NCI-H1436 treated with DMSO at 0.1 percent for 48 hours (cell line): ENCODE measurements around the gene PBRM1.
"Not testable (repeated sequence)": the region's sequence is repeated elsewhere in the genome, so short reads cannot be mapped to it uniquely, and the experiment has no call there.

ENCODE experiments used
- DNase-seq: peaks from one replicate; lab custom pipeline; 2025; lab: John Stamatoyannopoulos, UW

PBRM1 gene

GRCh38 chr3:52704611-52705437 lies 19.1 kb upstream of the PBRM1 start:
- DNase-seq, result no peak

DNA sequence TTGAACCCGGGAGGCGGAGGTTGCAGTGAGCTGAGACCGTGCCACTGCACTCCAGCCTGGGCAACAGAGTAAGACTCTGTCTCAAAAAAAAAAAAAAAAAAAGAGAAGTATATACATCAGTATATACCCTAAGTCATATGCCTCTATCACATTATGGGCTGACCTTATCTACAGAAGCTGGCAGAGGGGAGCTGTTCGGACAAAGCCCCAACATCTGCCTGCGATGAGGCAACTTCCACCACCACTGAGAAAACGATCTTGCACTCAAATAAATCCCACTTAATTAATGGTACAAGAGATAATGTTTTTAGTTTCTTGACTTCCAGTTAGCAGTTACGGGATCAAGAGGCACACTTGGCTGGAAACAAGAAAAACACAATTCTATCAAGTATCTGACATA lies 17.6 kb upstream of the PBRM1 start:
- no peak for DNase-seq

DNA sequence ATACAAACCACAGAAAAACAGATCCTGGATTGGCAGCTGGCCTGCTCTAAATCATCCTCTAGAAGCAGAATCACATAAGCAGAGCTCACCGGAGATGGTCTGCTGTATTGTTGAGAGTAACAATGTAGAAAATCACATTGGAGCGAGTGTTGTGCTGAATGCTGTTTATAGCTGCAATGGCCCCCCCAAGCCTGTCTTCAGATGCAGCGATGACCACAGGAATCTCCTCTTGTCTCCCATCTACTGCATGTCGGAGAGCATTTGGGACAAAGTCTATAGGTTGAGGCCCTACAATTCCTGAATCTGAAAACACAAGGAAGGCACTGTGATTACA lies 11.9 kb upstream of the PBRM1 start:
- no peak for DNase-seq

- no peak for DNase-seq
Measured at GRCh38 chr3:52696830-52697631, 11.3 kb upstream of the PBRM1 start.

DNA sequence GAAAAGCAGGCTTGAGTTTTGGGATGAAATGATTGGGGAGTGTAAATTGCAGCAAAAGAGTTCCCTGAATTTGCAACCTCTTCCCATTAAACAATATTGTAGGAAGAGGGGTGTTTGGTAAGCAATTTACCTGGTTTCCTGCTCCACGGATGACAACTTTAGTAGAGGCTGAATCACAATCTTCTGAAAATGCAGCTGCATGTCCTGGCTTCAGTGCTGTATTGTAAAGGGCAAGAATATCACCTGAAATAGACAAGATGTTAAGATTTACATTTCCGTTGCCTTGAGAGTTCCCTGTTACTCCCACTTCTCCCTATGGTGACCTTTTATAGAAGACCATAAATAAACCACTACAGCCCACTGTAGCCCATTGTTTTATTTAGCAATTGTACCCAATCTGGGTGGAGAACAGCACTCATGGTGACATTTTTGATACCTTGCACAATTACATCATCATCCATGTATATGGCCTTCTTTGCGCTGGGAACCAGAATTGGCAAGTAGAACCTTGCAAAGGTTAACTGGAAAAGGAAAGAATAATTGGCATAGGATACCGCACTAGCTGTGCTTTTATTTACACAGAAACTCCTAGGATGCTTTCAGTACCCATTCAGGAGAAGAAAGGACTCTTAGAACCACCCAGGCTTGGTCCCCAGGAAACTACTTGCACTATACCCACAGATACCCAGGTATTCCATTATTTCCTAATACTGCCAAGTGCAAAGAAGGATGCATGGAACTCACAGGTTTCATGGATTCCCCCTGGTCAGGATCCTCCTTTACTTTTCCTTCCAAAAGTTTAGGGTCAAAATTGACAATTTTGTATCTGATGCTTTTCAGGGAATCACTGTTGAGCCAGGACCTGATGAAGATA lies 10.3 kb upstream of the PBRM1 start:
- no peak for DNase-seq

- no peak for DNase-seq
Measured at GRCh38 chr3:52694528-52695189, 8.9 kb upstream of the PBRM1 start.

DNA sequence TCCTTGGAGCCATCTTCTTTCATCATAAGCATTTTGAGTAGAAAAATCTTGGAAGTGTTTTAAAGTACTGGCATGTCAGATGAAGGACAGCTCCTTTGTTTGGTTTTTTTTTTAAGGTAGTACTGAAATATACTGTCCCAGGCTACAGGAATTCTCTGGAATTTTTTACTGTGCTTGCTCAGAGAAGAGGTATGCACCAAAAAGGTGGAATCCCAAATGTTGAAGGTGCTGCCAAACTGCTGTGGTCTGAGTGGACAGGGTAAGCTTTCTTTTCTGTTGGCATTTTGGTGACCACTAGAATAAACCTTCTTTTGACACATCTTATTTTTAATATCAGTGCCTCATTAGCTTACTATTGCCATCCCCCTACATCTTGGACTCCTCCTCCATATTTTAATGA lies 7.4 kb upstream of the PBRM1 start:
- no peak for DNase-seq

DNA sequence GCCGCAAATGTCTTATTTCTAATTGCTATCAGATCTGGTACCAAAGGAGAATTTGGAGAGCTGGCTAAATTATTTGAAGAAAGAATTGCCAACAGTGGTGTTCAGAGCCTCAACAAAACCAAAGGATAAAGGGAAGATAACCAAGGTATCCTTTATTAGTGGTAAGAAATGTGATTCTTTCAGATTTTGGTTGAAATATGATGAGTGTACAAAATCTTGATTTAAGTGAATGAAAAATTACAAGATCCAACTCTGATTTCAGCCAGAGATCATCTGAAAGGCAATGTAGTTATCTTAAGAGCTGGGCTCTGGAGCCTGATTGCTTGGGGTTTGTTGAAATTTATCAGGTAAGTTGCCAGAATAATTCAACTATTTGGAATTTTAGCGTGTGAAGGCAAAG lies 4.8 kb upstream of the PBRM1 start:
- DNase-seq, result no peak

DNA sequence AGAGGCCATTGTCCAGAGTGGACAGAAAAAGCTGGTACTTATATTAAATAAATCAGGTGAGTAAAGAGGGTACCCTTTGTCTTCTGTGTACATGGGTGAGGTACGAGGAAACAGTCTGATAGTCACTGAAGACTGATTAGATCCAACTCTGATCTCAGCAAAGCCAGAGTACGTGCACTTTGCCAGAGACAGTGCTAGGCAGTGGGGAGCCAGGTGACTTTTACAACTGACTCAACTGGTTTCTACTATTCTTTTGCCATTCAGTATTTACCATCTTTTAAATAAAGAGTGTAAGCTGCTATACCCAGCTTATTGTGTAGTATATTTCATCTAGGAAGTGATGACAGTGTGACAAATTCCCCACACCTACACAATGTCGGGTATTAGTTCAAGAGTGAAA lies 3.4 kb upstream of the PBRM1 start:
- no peak for DNase-seq

GRCh38 chr3:52688266-52688665 lies 2.6 kb upstream of the PBRM1 start:
- DNase-seq, result no peak

DNA sequence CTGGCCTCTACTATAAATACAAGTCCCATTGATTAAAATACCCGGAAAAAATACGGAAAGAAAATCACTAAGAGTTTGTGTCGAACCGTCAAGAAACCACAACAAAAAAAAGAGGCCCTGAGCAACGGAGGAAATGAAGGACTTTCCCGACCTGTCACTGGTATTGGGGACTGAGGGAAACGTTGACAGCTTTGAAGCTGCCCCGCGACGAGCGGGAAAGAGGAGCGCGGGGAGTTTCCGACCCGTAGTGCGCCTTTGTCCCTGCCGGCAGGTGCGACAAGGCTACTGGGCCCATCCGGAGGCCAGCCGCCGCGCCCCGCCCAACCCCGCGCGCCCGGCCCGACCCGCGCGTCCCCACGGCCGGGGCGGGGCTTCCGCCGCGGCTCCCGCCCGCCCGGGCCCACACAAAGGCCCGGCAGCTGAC lies 416 bp downstream of the PBRM1 start:
- DNase-seq, result no peak

- DNase-seq, result no peak
Measured at GRCh38 chr3:52684184-52684583, 1.5 kb downstream of the PBRM1 start.

DNA sequence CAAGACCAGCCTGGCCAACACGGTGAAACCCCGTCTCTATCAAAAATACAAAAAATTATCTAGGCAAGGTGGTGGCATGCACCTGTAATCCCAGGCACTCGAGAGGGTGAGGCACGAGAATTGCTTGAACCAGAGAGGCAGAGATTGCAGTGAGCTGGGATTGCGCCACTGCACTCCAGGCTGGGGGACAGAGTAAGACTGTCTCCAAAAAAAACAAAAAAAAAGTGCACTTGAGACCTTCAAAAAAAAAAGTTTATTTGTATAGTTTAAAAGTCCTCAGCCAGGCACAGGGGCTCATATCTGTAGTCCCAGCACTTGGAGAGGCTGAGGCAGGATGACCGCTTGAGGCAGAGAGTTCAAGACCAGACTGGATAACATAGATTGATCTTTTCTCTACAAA lies 2.1 kb downstream of the PBRM1 start:
- DNase-seq, result no peak

GRCh38 chr3:52682016-52682415 lies 3.7 kb downstream of the PBRM1 start:
- no peak for DNase-seq

GRCh38 chr3:52681596-52681995 lies 4.1 kb downstream of the PBRM1 start:
- DNase-seq, result no peak

GRCh38 chr3:52679811-52680210 lies 5.9 kb downstream of the PBRM1 start:
- DNase-seq, result no peak

DNA sequence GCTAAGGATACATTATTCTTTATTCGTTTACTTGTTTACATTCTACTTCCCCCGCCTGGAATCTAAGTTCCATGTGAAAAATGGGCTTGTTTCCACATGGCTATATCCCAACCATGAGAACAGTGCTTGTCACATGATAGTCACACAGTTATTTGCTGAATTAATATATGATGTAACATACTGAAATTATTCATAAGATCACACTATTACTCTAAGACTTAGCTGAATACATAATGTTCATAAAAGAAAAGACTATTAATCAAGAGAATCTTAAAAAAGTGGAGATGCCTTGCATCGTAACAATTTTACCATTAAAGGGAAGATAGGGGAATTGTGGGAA lies 6.5 kb downstream of the PBRM1 start:
- no peak for DNase-seq

DNA sequence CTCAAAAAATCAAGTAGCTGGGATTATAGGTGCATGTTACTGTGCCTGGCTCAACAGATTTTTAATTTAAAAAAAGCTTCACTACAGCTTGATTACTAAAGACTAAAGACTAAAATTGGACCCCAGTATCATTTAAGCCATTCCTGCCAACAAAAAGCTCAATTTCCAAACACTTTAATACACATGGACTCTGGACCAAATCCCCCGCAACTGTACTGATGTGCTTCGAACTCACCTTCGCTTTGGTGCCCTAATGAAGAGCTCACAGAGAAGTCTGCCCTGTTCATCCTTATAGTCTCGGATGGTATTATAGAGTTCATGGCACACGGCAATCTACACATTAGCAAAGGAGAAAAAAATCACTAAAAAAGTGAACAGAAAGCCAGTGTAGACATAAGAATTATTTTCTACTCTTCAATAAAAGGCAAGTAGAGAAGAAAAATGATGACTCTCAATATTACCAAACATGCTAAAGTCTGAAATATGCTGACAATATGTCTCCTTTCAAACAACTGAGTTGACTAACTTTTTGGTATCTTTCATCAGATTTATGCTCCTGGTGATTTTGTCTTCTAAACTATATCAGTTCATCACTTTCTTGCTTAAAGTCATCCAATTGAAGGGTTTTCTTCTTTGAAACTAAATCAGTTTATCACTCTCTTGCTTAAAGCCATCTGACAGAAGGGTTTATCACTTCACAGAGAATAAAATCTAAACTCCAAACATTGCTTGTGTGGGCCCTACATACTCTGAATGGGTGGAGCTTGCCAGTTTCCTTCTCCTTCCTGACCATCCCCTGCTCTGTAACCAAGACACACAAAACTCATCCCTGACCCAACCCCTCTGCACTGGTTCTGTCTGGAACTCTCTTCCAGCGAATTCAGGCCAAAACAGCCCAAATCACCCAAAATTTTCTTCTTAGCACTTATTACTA lies 7.2 kb downstream of the PBRM1 start:
- no peak for DNase-seq

- not testable (repeated sequence) for DNase-seq
Measured at GRCh38 chr3:52676201-52676600, 9.5 kb downstream of the PBRM1 start.

DNA sequence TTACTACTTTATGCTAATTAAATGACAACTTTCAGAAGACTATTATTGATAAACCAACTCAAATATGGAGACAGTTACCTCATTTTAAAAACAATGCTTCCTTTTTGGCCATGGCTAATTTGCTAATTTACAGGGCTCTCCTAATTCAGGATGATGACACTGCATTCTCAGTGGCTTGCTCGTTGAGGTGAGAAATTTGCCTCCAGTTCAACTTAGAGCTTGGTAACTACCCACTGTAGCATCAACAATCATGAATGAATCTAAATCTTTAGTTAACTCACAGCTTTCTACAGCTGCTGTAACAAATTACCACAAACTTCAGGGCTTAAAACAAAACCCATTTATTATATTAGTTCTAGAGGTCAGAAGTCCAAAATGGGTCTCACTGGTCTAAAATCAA lies 14.0 kb downstream of the PBRM1 start:
- DNase-seq, result no peak
